ENCODE measurements around the gene JCAD.
"Not testable (repeated sequence)": the region's sequence is repeated elsewhere in the genome, so short reads cannot be mapped to it uniquely, and the experiment has no call there.

JCAD gene
- 0 reads per million in 2 donors for total RNA-seq

- peak; percentile 23 for DNase-seq
These were observed at the start of gene JCAD for GRCh38 chr10:30059209-30060107. Gene JCAD (minus strand): TSS chr10:30059586. CDS start chr10:30047812, 11,774 bp downstream.

- no peak for DNase-seq
These were observed 47.6 kb upstream of the JCAD start for GRCh38 chr10:30106987-30107386.

- no peak for DNase-seq
These were observed 44.4 kb upstream of the JCAD start for GRCh38 chr10:30103595-30104320.

- not testable (repeated sequence) for DNase-seq
These were observed 40.3 kb upstream of the JCAD start for GRCh38 chr10:30099706-30100105.

- no peak for DNase-seq
These were observed 39.7 kb upstream of the JCAD start for GRCh38 chr10:30099101-30099500.

- no peak for DNase-seq
These were observed 39.2 kb upstream of the JCAD start for GRCh38 chr10:30098629-30099028.

- DNase-seq: no peak
These were observed 37.2 kb upstream of the JCAD start for GRCh38 chr10:30096564-30096963.

GRCh38 chr10:30095631-30096422, 36.4 kb upstream of the JCAD start:
- no peak for DNase-seq

- DNase-seq: no peak
These were observed 35.2 kb upstream of the JCAD start for GRCh38 chr10:30094601-30095000.

- no peak for DNase-seq
These were observed 34.0 kb upstream of the JCAD start for GRCh38 chr10:30093303-30093950.

- DNase-seq: no peak
These were observed 32.9 kb upstream of the JCAD start for GRCh38 chr10:30092151-30092790.

GRCh38 chr10:30091136-30091535, 31.8 kb upstream of the JCAD start:
- no peak for DNase-seq

GRCh38 chr10:30088178-30088577, 28.8 kb upstream of the JCAD start:
- no peak for DNase-seq

GRCh38 chr10:30083934-30084333, 24.5 kb upstream of the JCAD start:
- no peak for DNase-seq

- no peak for DNase-seq
These were observed 21.8 kb upstream of the JCAD start for GRCh38 chr10:30081182-30081581.

GRCh38 chr10:30080161-30080560, 20.8 kb upstream of the JCAD start:
- DNase-seq: no peak

- DNase-seq: no peak
These were observed 20.0 kb upstream of the JCAD start for GRCh38 chr10:30079408-30079807.

- DNase-seq: no peak
These were observed 16.1 kb upstream of the JCAD start for GRCh38 chr10:30075481-30075880.

- no peak for DNase-seq
These were observed 15.5 kb upstream of the JCAD start for GRCh38 chr10:30074933-30075332.

GRCh38 chr10:30074090-30074489, 14.7 kb upstream of the JCAD start:
- no peak for DNase-seq

- DNase-seq: no peak
These were observed 14.3 kb upstream of the JCAD start for GRCh38 chr10:30073767-30074060.

GRCh38 chr10:30073045-30073766, 13.8 kb upstream of the JCAD start:
- DNase-seq: no peak

Data from T-helper 9 cell (primary cell).